Hindlimb muscle (tissue), 1 donor: Measurements from ENCODE around the gene CAMK2N2. TPM values are rescaled to one million over a fixed set of nuclear protein-coding genes. Genes with fewer than 3 reads are reported as not detected.
A peak's percentile ranks its signal among the peaks of the same experiment; 100 is the strongest.

Source experiments
- DNase-seq: peaks from one replicate; pipeline ENCODE4 v3.0.0-alpha.2; 2013
- polyA plus RNA-seq: library from polyadenylated mRNA; unstranded; fragments of 120-200 nt; gene quantifications from one replicate; pipeline ENCODE4 v1.2.1, GENCODE V29; 2013; ENCODE audit not compliant: insufficient read length

The CAMK2N2 gene
- not detected for polyA plus RNA-seq

DNA sequence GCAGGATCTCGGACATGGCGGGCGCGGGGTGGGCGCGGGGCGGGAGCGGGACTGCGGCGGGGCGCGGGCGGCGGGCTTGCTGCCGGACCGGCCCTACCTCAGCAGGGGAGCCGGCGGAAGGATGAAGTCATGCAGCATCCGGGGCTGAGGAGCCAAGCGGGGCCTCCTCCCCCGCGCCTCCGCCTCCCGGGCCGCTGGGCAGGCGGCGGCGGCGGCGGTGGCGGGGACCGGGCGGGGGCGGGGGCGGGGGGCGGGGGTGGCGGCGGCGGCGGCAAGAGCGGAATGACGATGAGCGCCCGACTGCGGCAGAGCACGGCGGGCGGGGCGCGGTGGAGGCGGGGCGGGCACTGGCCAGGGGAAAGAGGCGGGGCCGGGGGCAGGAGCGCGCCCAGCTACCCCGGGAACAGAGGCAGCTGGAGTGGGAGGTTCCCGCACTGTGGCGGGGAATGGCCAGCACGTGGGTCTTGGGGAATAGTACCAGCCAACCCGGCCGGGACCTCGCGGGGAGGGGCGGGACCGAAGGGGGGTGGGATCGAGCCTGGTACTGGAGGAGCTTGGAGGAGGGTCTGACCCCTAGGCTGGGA is at the start of gene CAMK2N2:
CAMK2N2 (minus strand) TSS at position 284 of the 584 bp plus-strand sequence; CDS start at position 16, 268 bp downstream.
- DNase-seq: no peak

GRCh38 chr3:184308744-184309143 is 47.4 kb upstream of the CAMK2N2 start:
- no peak for DNase-seq

DNA sequence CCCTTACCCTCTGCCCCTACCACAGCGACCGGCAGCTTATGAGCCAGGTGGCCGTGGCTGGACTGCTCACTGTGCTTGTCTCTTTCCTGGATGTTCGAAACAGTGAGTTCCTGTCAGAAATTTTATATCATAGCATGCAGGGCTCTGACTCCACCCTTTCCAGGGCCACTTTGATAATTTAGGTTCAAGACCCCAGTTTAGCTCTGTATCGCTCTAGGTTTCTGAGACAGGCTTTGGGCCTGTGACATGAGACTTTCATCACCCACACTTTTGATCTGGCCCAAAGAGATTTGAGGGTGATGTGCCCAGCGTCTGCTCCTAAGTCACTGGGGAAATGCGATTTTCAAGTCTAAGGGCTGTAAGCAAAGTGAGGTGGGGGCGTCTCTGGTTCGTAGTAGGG is 46.6 kb upstream of the CAMK2N2 start:
- no peak for DNase-seq

GRCh38 chr3:184306341-184306972 is 45.1 kb upstream of the CAMK2N2 start:
- DNase-seq: no peak

- DNase-seq: no peak
These were observed 44.2 kb upstream of the CAMK2N2 start for GRCh38 chr3:184305577-184305976.

- no peak for DNase-seq
These were observed 39.0 kb upstream of the CAMK2N2 start for GRCh38 chr3:184300378-184300720.

- DNase-seq: no peak
These were observed 38.4 kb upstream of the CAMK2N2 start for GRCh38 chr3:184299488-184300377.

GRCh38 chr3:184298759-184299487 is 37.6 kb upstream of the CAMK2N2 start, which contains the start of gene PSMD2:
PSMD2 (plus strand) TSS chr3:184299241; CDS start chr3:184299267, 26 bp downstream.
- DNase-seq: peak; percentile 97

DNA sequence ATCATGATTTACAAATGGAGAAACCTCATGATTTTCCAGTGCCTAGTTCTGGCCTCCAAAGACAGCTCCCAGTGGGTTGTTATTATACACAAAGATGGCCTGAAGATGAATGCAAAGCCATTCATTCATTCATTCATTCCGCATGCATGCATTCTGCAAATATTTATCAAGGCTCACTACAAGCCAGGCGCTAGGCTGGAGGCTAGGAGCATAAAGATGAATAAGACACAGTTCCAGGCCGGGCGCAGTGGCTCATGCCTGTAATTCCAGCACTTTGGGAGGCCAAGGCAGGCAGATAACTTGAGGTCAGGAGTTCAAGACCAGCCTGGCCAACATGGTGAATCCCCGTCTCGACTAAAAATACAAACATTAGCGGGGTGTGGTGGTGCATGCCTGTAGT is 35.3 kb upstream of the CAMK2N2 start:
- DNase-seq: no peak

DNA sequence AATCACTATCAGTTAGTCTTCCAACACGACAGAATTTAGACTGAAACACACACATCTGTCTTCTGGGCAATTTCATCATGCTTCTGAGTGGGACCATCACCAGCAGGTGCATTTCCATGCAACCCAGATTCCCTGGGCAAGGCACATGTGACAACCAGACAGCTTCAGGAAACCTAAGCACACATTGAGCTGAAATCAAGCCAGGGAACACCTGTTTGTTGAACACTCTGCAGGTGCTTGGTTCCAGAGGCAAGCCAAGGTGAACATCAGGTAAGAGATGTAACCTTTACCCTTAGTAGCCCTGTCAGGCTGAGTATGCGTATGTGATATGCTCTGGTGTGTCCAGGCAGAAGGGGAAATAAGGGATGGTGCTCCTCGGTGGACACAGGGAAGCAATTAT is 34.4 kb upstream of the CAMK2N2 start:
- no peak for DNase-seq

DNA sequence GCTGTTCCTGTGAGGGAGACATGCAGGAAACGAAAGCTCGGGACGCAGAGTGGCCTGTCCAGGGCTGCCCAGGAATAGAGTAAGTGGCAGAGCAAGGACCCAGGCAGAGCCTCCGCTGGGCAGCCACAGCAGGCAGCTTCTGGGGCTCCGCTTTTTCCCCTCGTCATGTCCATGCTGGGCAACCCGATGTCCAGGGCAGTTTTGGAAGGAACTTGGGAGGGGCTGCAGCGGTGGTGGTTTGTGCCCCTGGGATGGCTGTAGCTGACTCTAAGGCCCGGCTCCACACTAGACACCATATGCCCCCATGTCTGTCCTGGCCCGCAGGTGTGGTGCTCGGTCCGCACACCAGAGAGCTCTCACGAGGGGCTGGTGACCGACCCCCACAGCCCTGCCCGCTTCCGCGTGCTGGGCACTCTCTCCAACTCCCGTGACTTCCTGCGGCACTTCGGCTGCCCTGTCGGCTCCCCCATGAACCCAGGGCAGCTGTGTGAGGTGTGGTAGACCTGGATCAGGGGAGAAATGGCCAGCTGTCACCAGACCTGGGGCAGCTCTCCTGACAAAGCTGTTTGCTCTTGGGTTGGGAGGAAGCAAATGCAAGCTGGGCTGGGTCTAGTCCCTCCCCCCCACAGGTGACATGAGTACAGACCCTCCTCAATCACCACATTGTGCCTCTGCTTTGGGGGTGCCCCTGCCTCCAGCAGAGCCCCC is 30.5 kb upstream of the CAMK2N2 start:
- no peak for DNase-seq

DNA sequence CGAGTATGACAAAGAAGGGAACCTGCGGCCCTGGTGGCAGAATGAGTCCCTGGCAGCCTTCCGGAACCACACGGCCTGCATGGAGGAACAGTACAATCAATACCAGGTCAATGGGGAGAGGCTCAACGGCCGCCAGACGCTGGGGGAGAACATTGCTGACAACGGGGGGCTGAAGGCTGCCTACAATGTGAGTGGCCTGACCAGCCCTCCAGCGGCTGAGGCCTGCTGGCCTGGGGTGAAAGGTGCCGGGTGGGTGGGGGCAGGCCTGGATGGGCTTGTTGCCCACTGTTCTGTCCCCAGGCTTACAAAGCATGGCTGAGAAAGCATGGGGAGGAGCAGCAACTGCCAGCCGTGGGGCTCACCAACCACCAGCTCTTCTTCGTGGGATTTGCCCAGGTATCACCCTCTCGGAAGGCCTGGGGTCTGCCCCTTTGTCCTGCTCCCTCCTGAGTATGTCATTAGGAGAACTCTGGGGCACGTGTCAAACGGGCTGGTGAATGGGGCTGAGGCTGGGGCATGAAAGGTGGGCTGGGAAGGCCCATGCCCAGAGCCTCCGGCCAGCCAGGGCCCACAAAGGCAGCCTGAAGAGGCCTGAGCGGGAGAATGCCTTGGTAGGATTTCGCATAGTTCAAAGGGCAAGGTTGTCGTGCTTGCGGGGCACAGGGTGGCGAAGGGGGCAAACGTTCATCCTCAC is 29.8 kb upstream of the CAMK2N2 start:
- DNase-seq: no peak

GRCh38 chr3:184290331-184290730 is 29.0 kb upstream of the CAMK2N2 start:
- DNase-seq: no peak

DNA sequence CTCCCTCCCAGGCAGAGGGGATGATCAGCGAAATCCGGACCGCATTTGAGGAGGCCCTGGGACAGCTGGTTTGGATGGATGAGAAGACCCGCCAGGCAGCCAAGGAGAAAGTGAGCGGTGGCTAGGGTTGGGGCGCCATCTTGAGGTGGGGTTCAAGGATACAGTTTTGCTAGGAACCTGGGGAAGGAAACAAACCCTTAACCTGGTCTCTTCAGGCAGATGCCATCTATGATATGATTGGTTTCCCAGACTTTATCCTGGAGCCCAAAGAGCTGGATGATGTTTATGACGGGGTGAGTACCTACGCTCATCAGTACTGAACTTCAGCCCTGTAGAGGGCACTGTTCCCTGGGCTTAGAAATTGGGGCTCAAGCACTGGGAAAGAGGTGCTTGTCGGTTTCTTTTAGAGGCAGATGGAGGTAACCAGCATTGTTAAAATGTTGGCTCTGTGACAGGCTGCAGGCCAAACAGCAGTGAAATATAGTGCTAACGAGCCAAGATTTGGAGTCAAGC is 28.1 kb upstream of the CAMK2N2 start:
- no peak for DNase-seq

- peak; percentile 86 for DNase-seq
These were observed 23.3 kb upstream of the CAMK2N2 start for GRCh38 chr3:184284696-184285095.

DNA sequence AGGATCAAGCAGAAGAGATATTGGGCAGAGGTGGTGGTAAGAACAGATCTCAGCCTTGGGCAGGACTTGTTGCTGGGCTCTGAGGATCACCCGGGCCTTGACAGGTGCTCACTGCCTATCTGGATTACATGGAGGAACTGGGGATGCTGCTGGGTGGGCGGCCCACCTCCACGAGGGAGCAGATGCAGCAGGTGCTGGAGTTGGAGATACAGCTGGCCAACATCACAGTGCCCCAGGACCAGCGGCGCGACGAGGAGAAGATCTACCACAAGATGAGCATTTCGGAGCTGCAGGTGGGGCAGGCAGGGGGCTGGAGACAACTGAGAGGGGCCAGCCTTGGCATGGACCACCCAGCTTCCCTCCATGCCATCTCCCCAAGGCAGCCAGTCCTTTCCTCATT is 22.3 kb upstream of the CAMK2N2 start:
- DNase-seq: no peak

DNA sequence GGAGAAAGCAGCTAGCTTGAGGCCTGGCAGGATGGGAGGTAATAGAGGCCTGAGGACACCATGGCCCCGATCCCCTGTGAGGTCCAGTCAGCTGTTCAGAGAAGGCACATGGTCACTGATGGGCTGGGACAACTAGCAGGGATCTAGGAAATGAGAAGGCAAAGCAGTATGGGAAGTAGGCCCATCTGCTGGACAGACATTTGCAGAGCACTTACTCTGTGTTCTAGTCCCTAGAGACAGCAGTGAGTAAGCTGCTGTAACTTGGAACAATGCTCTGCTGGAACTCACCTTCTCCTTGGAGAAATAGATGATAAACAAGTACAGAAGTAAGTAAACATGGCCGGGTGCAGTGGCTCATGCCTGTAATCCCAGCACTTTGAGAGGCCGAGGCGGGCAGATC is 21.6 kb upstream of the CAMK2N2 start:
- no peak for DNase-seq

- DNase-seq: no peak
These were observed 16.0 kb upstream of the CAMK2N2 start for GRCh38 chr3:184277366-184277765.

- DNase-seq: no peak
These were observed 14.9 kb upstream of the CAMK2N2 start, which contains the start of gene ECE2 for GRCh38 chr3:184275961-184276910. ECE2 (plus strand) TSS chr3:184276022; CDS start chr3:184276154, 132 bp downstream.

GRCh38 chr3:184275381-184275701 is 14.0 kb upstream of the CAMK2N2 start:
- no peak for DNase-seq
